ENCODE measurements around the gene S100A3.
A peak's percentile ranks its signal among the peaks of the same experiment; 100 is the strongest.
"Not testable (repeated sequence)": the region's sequence is repeated elsewhere in the genome, so short reads cannot be mapped to it uniquely, and the experiment has no call there.

Gene S100A3

DNA sequence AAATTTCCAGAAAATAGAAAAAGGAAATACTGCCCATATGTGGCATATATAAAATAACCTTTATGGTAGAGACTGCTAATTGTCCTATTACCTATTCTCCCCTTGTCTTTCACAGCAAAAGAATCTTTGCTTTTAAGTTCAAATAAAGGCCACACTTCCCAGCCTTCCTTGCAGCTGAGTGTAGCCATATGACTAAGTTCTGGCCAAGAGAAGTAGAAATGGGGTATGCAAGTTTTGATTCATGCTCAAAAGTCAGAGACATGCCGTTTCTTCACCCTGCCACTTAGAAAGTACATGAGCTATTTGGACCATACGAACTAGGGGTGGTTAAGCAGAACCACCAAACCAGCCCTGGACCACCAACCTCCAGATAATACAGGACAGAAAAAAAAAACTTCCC, 34.9 kb upstream of the S100A3 start:
- no peak for TF ChIP-seq Cebpa-rat (IDR thresholded peaks at IDR 0.05)
- Histone ChIP-seq H3K27me3 (no peaks in the 10 kb centered on the region), H3K9me3 (no peaks in the 10 kb centered on the region), H3K4me2 (no peak overlapping the region), H3K4me3 (no peak overlapping the region), H4K20me1 (no peaks in the 10 kb centered on the region), H3K27ac (no peak overlapping the region), H3K9ac (no peak overlapping the region), H3K36me3 (no peaks in the 10 kb centered on the region), H3K4me1 (peaks cover 18% of the 10 kb centered on the region)

DNA sequence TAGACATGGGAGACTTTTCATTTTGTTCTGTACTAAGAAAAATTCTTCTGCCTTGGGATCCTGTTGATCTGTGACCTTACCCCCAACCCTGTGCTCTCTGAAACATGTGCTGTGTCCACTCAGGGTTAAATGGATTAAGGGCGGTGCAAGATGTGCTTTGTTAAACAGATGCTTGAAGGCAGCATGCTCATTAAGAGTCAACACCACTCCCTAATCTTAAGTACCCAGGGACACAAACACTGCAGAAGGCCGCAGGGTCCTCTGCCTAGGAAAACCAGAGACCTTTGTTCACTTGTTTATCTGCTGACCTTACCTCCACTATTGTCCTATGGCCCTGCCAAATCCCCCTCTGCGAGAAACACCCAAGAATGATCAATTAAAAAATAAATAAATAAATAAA, 34.5 kb upstream of the S100A3 start:
- not testable (repeated sequence) for H3K27ac ChIP-seq, H3K4me2 ChIP-seq, H3K27me3 ChIP-seq, H3K36me3 ChIP-seq, H4K20me1 ChIP-seq, H3K9ac ChIP-seq, H3K4me3 ChIP-seq, H3K9me3 ChIP-seq
- H3K4me1 ChIP-seq, result peaks cover 18% of the 10 kb centered on the region

DNA sequence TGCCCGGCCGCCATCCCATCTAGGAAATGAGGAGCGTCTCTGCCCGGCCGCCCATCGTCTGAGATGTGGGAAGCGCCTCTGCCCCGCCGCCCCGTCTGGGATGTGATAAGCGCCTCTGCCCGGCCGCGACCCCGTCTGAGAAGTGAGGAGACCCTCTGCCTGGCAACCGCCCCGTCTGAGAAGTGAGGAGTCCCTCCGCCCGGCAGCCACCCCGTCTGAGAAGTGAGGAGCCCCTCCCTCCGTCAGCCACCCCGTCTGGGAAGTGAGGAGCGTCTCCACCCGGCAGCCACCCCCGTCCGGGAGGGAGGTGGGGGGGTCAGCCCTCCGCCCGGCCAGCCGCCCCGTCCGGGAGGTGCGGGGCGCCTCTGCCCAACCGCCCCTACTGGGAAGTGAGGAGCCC, 33.8 kb upstream of the S100A3 start:
- not testable (repeated sequence) for H3K9ac ChIP-seq, H4K20me1 ChIP-seq, H3K36me3 ChIP-seq, H3K27ac ChIP-seq, H3K9me3 ChIP-seq, H3K4me3 ChIP-seq, H3K27me3 ChIP-seq, H3K4me2 ChIP-seq
- peaks cover 15% of the 10 kb centered on the region for H3K4me1 ChIP-seq

DNA sequence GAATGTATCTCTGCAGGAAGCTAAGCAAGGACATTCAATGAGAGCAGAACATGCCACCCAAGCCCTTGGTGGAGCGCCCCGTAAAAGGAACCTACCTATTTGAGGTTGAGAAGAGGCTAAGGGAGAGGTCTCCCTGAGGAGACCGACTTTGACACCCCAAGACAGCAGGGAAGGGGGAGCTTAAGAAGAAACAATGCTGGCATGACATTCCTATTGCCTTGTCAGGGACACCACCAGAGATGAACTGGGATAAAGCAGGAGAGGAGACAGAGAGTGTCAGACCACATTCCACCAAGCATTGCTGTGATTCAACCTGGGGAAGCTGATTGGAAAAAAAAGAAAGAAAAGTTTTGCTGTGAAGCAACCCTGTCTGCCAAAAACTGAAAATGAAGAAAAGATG, 29.9 kb upstream of the S100A3 start:
- Histone ChIP-seq H3K4me2 (no peak overlapping the region), H3K27ac (no peak overlapping the region), H3K4me3 (no peak overlapping the region), H3K9ac (no peak overlapping the region), H4K20me1 (no peaks in the 10 kb centered on the region), H3K27me3 (no peaks in the 10 kb centered on the region), H3K4me1 (peaks cover 11% of the 10 kb centered on the region), H3K9me3 (peaks cover 6% of the 10 kb centered on the region), H3K36me3 (no peaks in the 10 kb centered on the region)
- no peak for TF ChIP-seq Cebpa-rat (IDR thresholded peaks at IDR 0.05)

DNA sequence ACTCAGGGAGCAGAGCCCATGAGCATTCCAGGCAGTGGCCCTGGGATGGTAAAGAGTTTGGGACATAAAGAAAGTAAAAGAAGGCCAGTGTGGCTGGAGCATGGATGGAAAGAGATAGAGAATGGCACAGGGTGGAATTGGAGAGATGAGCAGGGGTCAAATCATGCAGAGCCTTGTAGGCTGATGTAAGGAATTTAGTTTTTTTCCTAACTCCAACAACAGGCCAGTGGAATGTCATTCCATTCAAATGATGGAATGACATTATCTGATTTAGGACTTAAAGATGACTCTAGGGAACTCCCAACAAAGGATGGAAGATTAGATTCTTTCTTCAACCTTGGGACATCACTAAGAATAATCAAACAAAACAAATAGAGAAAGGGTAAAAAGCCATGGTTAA, 29.4 kb upstream of the S100A3 start:
- H3K4me1 ChIP-seq, result peaks cover 15% of the 10 kb centered on the region
- H4K20me1 ChIP-seq, result no peaks in the 10 kb centered on the region
- no peak for TF ChIP-seq Cebpa-rat (IDR thresholded peaks at IDR 0.05)
- H3K27me3 ChIP-seq, result no peaks in the 10 kb centered on the region
- no peak overlapping the region for H3K4me3 ChIP-seq
- H3K9me3 ChIP-seq, result peaks cover 6% of the 10 kb centered on the region
- H3K9ac ChIP-seq, result no peak overlapping the region
- H3K27ac ChIP-seq, result no peak overlapping the region
- no peaks in the 10 kb centered on the region for H3K36me3 ChIP-seq
- H3K4me2 ChIP-seq, result no peak overlapping the region

DNA sequence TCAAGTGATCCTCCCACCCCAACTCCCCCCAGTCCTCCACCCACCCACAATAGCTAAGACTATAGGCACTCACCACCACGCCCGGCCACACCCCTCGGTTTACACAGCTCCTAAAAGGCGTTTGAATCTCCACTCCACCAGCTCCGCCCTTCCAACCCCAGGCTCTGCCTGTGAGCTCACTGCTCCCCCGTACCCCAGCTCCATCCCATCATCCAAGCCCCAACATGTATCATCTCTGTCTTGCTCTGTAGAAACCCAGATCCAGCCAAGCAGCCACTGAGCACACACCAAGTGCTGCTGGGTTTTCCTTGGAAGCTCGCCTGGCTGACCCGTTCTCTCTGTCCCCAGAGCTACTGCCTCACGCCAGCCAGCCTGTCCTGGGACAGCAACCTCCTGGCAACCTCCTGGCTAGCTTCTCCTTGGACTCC, 28.6 kb upstream of the S100A3 start:
- Histone ChIP-seq H4K20me1 (no peaks in the 10 kb centered on the region), H3K4me2 (no peak overlapping the region), H3K9ac (0 out of 2 replicates have a peak overlapping the region, but pooled peaks have one; percentile 7), H3K4me1 (peaks cover 24% of the 10 kb centered on the region), H3K27ac (no peak overlapping the region), H3K9me3 (peaks cover 6% of the 10 kb centered on the region), H3K36me3 (no peaks in the 10 kb centered on the region), H3K27me3 (no peaks in the 10 kb centered on the region), H3K4me3 (no peak overlapping the region)
- TF ChIP-seq Cebpa-rat (IDR thresholded peaks at IDR 0.05), result no peak

DNA sequence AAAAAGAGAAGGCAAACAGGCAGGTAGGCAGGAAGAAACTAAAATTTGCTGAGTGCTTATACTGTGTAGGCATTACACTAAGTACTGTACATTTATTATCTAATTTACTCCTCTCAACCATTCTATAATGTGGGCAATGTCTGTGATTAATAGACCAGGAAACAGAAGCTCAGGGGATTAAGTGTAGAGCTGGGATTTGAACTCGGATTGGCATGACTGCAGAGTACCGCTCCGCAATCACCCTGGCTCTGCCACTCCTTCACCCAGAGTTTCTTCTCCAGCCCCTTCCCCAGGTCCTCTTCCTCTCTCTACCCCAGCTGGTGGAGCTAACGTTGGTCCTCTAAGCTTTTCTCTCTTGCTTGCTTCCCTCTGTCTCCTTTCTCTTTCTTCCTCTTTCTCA, 28.1 kb upstream of the S100A3 start:
- TF ChIP-seq Cebpa-rat (IDR thresholded peaks at IDR 0.05), result no peak
- no peaks in the 10 kb centered on the region for H4K20me1 ChIP-seq
- no peak overlapping the region for H3K27ac ChIP-seq
- H3K4me2 ChIP-seq, result peak overlapping the region; percentile 46
- H3K4me3 ChIP-seq, result no peak overlapping the region
- H3K9ac ChIP-seq, result no peak overlapping the region
- H3K4me1 ChIP-seq, result peaks cover 29% of the 10 kb centered on the region
- H3K36me3 ChIP-seq, result no peaks in the 10 kb centered on the region
- no peaks in the 10 kb centered on the region for H3K27me3 ChIP-seq
- peaks cover 6% of the 10 kb centered on the region for H3K9me3 ChIP-seq

DNA sequence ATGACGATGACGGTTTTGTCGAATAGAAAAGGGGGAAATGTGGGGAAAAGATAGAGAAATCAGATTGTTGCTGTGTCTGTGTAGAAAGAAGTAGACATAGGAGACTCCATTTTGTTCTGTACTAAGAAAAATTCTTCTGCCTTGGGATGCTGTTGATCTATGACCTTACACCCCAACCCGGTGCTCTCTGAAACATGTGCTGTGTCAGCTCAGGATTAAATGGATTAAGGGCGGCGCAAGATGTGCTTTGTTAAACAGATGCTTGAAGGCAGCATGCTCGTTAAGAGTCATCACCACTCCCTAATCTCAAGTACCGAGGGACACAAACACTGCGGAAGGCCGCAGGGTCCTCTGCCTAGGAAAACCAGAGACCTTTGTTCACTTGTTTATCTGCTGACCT, 26.4 kb upstream of the S100A3 start:
- H3K4me1 ChIP-seq, result peaks cover 31% of the 10 kb centered on the region
- not testable (repeated sequence) for H3K27ac ChIP-seq, H4K20me1 ChIP-seq, H3K4me3 ChIP-seq, H3K4me2 ChIP-seq, H3K36me3 ChIP-seq, H3K27me3 ChIP-seq, H3K9me3 ChIP-seq, H3K9ac ChIP-seq

DNA sequence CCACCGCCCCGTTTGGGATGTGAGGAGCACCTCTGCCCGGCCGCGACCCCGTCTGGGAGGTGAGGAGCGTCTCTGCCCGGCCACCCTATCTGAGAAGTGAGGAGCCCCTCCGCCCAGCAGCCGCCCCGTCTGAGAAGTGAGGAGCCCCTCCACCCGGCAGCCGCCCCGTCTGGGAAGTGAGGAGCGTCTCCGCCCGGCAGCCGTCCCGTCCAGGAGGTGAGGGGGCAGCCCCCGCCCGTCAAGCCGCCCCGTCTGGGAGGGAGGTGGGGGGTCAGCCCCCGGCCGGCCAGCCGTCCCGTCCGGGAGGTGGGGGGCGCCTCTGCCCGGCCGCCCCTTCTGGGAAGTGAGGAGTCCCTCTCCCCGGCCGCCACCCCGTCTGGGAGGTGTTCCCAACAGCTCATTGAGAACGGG, 26.0 kb upstream of the S100A3 start:
- not testable (repeated sequence) for H3K4me3 ChIP-seq, H3K4me2 ChIP-seq, H3K27me3 ChIP-seq, H4K20me1 ChIP-seq, H3K9ac ChIP-seq, H3K27ac ChIP-seq, H3K9me3 ChIP-seq, H3K36me3 ChIP-seq
- H3K4me1 ChIP-seq, result peaks cover 31% of the 10 kb centered on the region

DNA sequence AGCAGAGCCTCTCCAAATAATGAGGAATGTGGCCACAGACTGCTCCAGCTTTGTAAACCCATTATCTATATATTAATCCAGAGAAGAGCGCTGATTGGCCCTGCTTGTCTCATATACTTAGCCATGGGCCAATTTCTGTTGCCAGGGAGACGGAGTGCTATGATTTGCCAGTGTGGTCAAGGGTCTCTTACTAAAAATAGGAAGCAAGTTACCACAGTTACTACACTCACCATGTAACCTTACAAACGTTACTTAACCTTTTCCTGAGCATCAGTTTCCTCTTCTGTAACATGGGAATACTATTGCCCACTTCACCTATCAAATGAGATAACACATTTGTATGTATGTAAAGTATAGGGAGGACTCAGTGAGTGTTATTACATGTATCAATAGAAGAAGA, 24.3 kb upstream of the S100A3 start:
- TF ChIP-seq Cebpa-rat (IDR thresholded peaks at IDR 0.05), result no peak
- H3K9me3 ChIP-seq, result peaks cover 6% of the 10 kb centered on the region
- peak overlapping the region; percentile 71 for H3K4me2 ChIP-seq
- no peak overlapping the region for H3K4me3 ChIP-seq
- H3K27ac ChIP-seq, result no peak overlapping the region
- H3K36me3 ChIP-seq, result no peaks in the 10 kb centered on the region
- no peak overlapping the region for H3K9ac ChIP-seq
- H3K4me1 ChIP-seq, result peaks cover 38% of the 10 kb centered on the region
- no peaks in the 10 kb centered on the region for H4K20me1 ChIP-seq
- H3K27me3 ChIP-seq, result no peaks in the 10 kb centered on the region

DNA sequence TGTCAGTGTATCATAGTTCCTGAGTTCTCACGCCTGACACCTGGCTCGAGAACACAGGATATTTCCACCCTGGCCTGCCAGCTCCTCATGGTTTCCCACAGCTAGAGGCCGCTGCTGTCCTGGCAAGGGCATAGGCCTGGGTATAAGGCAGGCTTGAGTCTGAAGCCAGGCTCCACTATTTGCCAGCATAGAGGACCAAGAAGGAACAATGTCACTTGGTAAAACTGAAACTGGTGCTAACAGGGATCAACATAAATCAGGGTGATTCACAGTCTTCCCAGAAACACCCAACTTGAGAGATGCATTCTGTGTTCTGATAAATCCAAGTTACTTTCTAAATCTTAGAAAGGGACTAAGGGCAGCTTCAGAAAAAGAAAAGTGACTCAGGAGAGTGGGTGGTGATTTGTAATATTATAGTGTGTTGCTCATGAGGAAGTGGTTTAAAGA, 23.5 kb upstream of the S100A3 start:
- no peaks in the 10 kb centered on the region for H4K20me1 ChIP-seq
- peaks cover 46% of the 10 kb centered on the region for H3K4me1 ChIP-seq
- peaks cover 6% of the 10 kb centered on the region for H3K9me3 ChIP-seq
- peak overlapping the region; percentile 71 for H3K4me2 ChIP-seq
- no peak overlapping the region for H3K9ac ChIP-seq
- TF ChIP-seq Cebpa-rat (IDR thresholded peaks at IDR 0.05), result no peak
- no peak overlapping the region for H3K4me3 ChIP-seq
- H3K27ac ChIP-seq, result no peak overlapping the region
- no peaks in the 10 kb centered on the region for H3K36me3 ChIP-seq
- no peaks in the 10 kb centered on the region for H3K27me3 ChIP-seq
